Breast epithelium (tissue), 3 donors: Measurements from ENCODE around the gene ZNF564.

Experiments used
- CTCF ChIP-seq, 3 donors: fragments of 450-650 bp; IDR thresholded peaks; one replicate each; pipeline ENCODE4 v1.5.1; 2016 to 2017; ENCODE audit warnings: antibody characterized with exemption in 3 of 3, mild to moderate bottlenecking in 3 of 3, moderate library complexity in 3 of 3
- POLR2A ChIP-seq: fragments of 450-650 bp; IDR thresholded peaks from one replicate; pipeline ENCODE4 v1.6.1; 2016; ENCODE audit warnings: antibody characterized with exemption, mild to moderate bottlenecking, moderate library complexity
- POLR2AphosphoS5 ChIP-seq, 3 donors: sonication (generic); formaldehyde crosslinking; IDR thresholded peaks; one replicate each; pipeline ENCODE4 v1.6.1; 2017; ENCODE audit warnings: antibody characterized with exemption in 3 of 3

GRCh38 chr19:12521996-12522395 is 29.3 kb downstream of the ZNF564 start:
- TF ChIP-seq POLR2A, result no peak
- TF ChIP-seq CTCF (IDR thresholded peaks at IDR 0.05), result peak in 1 of 3 donors; percentile 35
- TF ChIP-seq POLR2AphosphoS5 (IDR thresholded peaks at IDR 0.05), result no peak
